ENCODE results near the gene SH3BGRL. TPM values are rescaled to one million over a fixed set of nuclear protein-coding genes. Genes with fewer than 3 reads are reported as not detected.

The SH3BGRL gene
- total RNA-seq, 1 donor from 2014 or later = 166 TPM

DNA sequence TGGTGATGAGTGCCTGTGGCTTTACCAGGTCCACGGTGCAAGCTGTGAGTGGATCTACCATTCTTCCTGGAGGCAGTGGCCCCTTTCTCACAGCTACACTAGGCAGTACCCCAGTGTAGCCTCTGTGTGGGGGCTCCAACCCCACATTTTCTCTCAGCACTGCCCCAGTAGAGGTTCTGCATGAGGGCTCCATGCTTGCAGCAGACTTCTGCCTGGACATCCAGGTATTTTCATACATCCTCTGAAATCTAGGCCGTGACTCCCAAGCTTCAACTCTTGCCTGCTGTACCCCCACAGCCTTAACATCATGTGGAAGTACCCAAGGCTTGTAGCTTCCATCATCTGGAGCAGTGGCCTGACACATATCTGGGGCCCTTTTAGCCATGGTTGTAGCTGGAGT lies 90.1 kb downstream of the SH3BGRL start:
- no peaks in the 10 kb centered on the region for H3K27me3 Mint-ChIP-seq (ENCODE audit: unreplicated experiment)
- DNase-seq (ENCODE audit: extremely low spot score, unreplicated experiment) = no peak
- TF ChIP-seq, protein P1, sequence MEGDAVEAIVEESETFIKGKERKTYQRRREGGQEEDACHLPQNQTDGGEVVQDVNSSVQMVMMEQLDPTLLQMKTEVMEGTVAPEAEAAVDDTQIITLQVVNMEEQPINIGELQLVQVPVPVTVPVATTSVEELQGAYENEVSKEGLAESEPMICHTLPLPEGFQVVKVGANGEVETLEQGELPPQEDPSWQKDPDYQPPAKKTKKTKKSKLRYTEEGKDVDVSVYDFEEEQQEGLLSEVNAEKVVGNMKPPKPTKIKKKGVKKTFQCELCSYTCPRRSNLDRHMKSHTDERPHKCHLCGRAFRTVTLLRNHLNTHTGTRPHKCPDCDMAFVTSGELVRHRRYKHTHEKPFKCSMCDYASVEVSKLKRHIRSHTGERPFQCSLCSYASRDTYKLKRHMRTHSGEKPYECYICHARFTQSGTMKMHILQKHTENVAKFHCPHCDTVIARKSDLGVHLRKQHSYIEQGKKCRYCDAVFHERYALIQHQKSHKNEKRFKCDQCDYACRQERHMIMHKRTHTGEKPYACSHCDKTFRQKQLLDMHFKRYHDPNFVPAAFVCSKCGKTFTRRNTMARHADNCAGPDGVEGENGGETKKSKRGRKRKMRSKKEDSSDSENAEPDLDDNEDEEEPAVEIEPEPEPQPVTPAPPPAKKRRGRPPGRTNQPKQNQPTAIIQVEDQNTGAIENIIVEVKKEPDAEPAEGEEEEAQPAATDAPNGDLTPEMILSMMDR (IDR thresholded peaks at IDR 0.05) = no peak
- H3K4me3 Mint-ChIP-seq (ENCODE audit: unreplicated experiment) = no peak overlapping the region
- no peaks in the 10 kb centered on the region for H3K4me1 Mint-ChIP-seq (ENCODE audit: unreplicated experiment)
- H3K27ac Mint-ChIP-seq (ENCODE audit: unreplicated experiment) = no peak overlapping the region
- peaks cover 33% of the 10 kb centered on the region for H3K36me3 Mint-ChIP-seq (ENCODE audit: unreplicated experiment)
- H3K9me3 Mint-ChIP-seq (ENCODE audit: unreplicated experiment) = peaks cover 40% of the 10 kb centered on the region

DNA sequence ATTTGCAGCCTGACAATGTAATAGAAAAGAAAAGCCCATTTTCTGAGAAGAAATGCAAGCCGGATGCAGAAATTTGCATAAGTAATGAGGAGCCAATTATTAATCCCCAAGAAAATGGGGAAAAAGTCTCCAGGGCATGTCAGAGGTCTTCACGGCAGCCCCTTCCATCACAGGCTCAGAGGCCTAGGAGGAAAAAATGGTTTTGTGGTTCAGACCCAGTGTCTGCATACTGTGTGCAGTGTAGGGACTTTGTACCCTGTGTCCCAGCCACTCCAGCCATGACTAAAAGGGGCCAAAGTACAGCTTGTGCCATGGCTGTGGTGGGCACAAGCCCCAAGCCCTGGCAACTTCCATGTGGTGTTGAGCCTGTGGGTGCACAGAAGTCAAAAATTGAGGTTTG lies 92.2 kb downstream of the SH3BGRL start:
- H3K27ac Mint-ChIP-seq (ENCODE audit: unreplicated experiment) = no peak overlapping the region
- peaks cover 33% of the 10 kb centered on the region for H3K36me3 Mint-ChIP-seq (ENCODE audit: unreplicated experiment)
- no peak for DNase-seq (ENCODE audit: extremely low spot score, unreplicated experiment)
- H3K27me3 Mint-ChIP-seq (ENCODE audit: unreplicated experiment) = no peaks in the 10 kb centered on the region
- TF ChIP-seq, protein P1 (IDR thresholded peaks at IDR 0.05) = no peak
- no peaks in the 10 kb centered on the region for H3K4me1 Mint-ChIP-seq (ENCODE audit: unreplicated experiment)
- H3K4me3 Mint-ChIP-seq (ENCODE audit: unreplicated experiment) = no peak overlapping the region
- peaks cover 23% of the 10 kb centered on the region for H3K9me3 Mint-ChIP-seq (ENCODE audit: unreplicated experiment)

DNA sequence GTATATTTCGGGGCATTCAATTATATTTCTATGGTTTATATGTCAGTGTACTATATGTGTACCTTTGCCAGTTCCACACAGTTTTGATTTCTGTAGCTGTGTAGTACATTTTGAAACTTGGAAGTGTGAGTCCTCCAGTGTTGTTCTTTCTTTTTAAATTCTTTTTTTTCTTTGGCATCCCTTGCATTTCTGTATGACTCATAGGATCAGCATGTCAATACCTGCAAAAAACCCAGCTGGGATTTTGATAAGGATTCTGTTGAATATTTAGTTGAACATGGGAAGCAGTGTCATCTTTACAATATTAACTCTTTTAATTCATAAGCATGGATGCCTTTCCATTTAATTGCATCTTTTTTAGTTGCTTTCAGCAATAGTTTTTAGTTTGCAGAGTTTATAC lies 100.0 kb downstream of the SH3BGRL start:
- Mint-ChIP-seq H3K36me3 (ENCODE audit: unreplicated experiment) (peaks cover 3% of the 10 kb centered on the region), H3K4me1 (ENCODE audit: unreplicated experiment) (no peaks in the 10 kb centered on the region), H3K4me3 (ENCODE audit: unreplicated experiment) (no peak overlapping the region), H3K27ac (ENCODE audit: unreplicated experiment) (no peak overlapping the region), H3K9me3 (ENCODE audit: unreplicated experiment) (peaks cover 5% of the 10 kb centered on the region), H3K27me3 (ENCODE audit: unreplicated experiment) (no peaks in the 10 kb centered on the region)
- DNase-seq (ENCODE audit: extremely low spot score, unreplicated experiment) = no peak
- TF ChIP-seq, protein P1 (IDR thresholded peaks at IDR 0.05) = no peak

DNA sequence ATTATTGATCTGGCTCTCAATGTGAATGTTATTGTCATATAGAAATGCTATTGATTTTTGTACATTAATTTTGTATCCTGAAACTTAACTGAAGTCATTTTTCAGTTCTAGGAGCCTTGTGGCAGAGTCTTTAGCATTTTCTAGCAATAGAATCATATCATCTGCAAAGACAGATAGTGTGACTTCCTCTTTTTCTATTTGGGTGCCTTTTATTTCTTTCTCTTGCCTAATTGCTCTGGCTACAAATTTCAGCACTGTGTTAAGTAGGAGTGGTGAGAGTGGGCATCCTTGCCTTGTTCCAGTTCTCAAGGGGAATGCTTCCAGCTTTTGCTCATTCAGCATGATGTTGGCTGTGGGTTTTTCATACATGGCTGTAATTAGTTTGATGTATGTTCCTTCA lies 102.7 kb downstream of the SH3BGRL start:
- no peaks in the 10 kb centered on the region for H3K4me1 Mint-ChIP-seq (ENCODE audit: unreplicated experiment)
- peaks cover 5% of the 10 kb centered on the region for H3K9me3 Mint-ChIP-seq (ENCODE audit: unreplicated experiment)
- no peak overlapping the region for H3K4me3 Mint-ChIP-seq (ENCODE audit: unreplicated experiment)
- H3K36me3 Mint-ChIP-seq (ENCODE audit: unreplicated experiment) = no peaks in the 10 kb centered on the region
- no peak overlapping the region for H3K27ac Mint-ChIP-seq (ENCODE audit: unreplicated experiment)
- DNase-seq (ENCODE audit: extremely low spot score, unreplicated experiment) = no peak
- no peaks in the 10 kb centered on the region for H3K27me3 Mint-ChIP-seq (ENCODE audit: unreplicated experiment)
- TF ChIP-seq, protein P1 (IDR thresholded peaks at IDR 0.05) = no peak

DNA sequence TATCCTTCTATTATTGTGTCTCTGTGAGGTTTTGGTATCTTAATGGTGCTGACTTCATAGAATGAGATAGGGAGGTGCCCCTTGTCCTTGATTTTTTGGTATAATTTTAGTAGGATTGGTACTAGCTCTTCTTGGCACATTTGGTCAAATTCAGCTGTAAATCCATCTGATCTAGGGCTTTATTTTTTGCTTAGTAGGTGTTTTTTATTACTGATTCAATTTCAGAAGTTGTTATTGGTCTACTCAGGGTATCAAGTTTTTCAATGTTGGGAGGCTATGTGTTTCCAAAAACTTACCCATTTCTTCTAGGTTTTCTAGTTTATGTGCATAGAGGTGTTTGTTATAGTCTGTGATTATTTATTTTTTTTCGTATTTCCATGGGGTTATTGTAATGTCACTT lies 103.3 kb downstream of the SH3BGRL start:
- no peak overlapping the region for H3K4me3 Mint-ChIP-seq (ENCODE audit: unreplicated experiment)
- H3K36me3 Mint-ChIP-seq (ENCODE audit: unreplicated experiment) = no peaks in the 10 kb centered on the region
- H3K27ac Mint-ChIP-seq (ENCODE audit: unreplicated experiment) = no peak overlapping the region
- DNase-seq (ENCODE audit: extremely low spot score, unreplicated experiment) = no peak
- no peaks in the 10 kb centered on the region for H3K4me1 Mint-ChIP-seq (ENCODE audit: unreplicated experiment)
- TF ChIP-seq, protein P1 (IDR thresholded peaks at IDR 0.05) = no peak
- no peaks in the 10 kb centered on the region for H3K27me3 Mint-ChIP-seq (ENCODE audit: unreplicated experiment)
- H3K9me3 Mint-ChIP-seq (ENCODE audit: unreplicated experiment) = peaks cover 5% of the 10 kb centered on the region
